Natural killer cell (primary cell): Measurements from ENCODE around the gene PTCH1. TPM values are rescaled to one million over a fixed set of nuclear protein-coding genes. Genes with fewer than 3 reads are reported as not detected.

Experiments
- ATAC-seq, 3 donors: fragments of 150-1000 bp in 2 of 3; fragments of 200-7000 bp in 1 of 3; cut with Tn5 transposase; 1 replicate in 1 of 3; 2 replicates in 2 of 3; pipeline ENCODE4 v1.10.0; 2021; ENCODE audit warnings: mild to moderate bottlenecking in 2 of 3, moderate library complexity in 2 of 3
- DNase-seq, 2 donors: peaks; one replicate each; pipeline versions ENCODE4 v3.0.0 to v3.0.0-alpha.2; 2013 to 2021; ENCODE audit warnings: mixed read lengths in 1 of 2
- H3K27ac ChIP-seq: one replicate; pipeline ENCODE4 v1.5.1; 2013; ENCODE audit warnings: mild to moderate bottlenecking, low read length
- H3K27me3 ChIP-seq: one replicate; pipeline ENCODE4 v1.6.1; 2013; ENCODE audit warnings: low read length; ENCODE audit not compliant: control insufficient read depth, insufficient read depth
- H3K36me3 ChIP-seq: one replicate; pipeline ENCODE4 v1.6.1; 2013; ENCODE audit warnings: low read length; ENCODE audit not compliant: control insufficient read depth, insufficient read depth
- H3K4me1 ChIP-seq: one replicate; pipeline ENCODE4 v1.6.1; 2013; ENCODE audit warnings: low read length; ENCODE audit not compliant: control insufficient read depth, insufficient read depth
- H3K4me3 ChIP-seq: one replicate; pipeline ENCODE4 v1.5.1; 2013; ENCODE audit warnings: low read length
- H3K9me3 ChIP-seq: one replicate; pipeline ENCODE4 v1.6.1; 2013; ENCODE audit warnings: low read length; ENCODE audit not compliant: control insufficient read depth, insufficient read depth
- H3K27ac Mint-ChIP-seq, 2 donors: one replicate each; pipeline ENCODE4 v1.8.0; 2022; ENCODE audit warnings: mild to moderate bottlenecking in 2 of 2, mixed read lengths in 2 of 2, moderate library complexity in 1 of 2
- H3K27me3 Mint-ChIP-seq, 2 donors: one replicate each; pipeline ENCODE4 v1.8.0; 2022; ENCODE audit warnings: low read depth in 2 of 2, mixed read lengths in 2 of 2
- H3K36me3 Mint-ChIP-seq: one replicate; pipeline ENCODE4 v1.8.0; 2022; ENCODE audit warnings: mixed read lengths
- H3K4me1 Mint-ChIP-seq, 2 donors: one replicate each; pipeline ENCODE4 v1.8.0; 2022; ENCODE audit warnings: mixed read lengths in 2 of 2
- H3K4me3 Mint-ChIP-seq: one replicate; pipeline ENCODE4 v1.8.0; 2022; ENCODE audit warnings: mild to moderate bottlenecking, moderate library complexity, mixed read lengths
- H3K9me3 Mint-ChIP-seq, 2 donors: one replicate each; pipeline ENCODE4 v1.8.0; 2022; ENCODE audit warnings: mixed read lengths in 2 of 2
- CTCF ChIP-seq: fragments of 200-600 bp; IDR thresholded peaks from one replicate; pipeline ENCODE4 v1.8.0; 2022; ENCODE audit warnings: antibody characterized with exemption
- WGBS: methylation state at CpG from one replicate; pipeline ENCODE4 v1.1.7; 2013; ENCODE audit warnings: missing lambda C conversion rate; ENCODE audit not compliant: insufficient coverage; 5-methylcytosine and 5-hydroxymethylcytosine counted together
- intact Hi-C: fragments of 100-400 bp; cut with micrococcal nuclease; formaldehyde crosslinking; loops from one replicate; pipeline ENCODE4 v1.14.2; 2022
- total RNA-seq, 4 donors: library from RNA; stranded (reverse); fragments of 120-200 nt in 1 of 4; gene quantifications; one replicate each; pipeline versions ENCODE4 v1.2.3 to v1.2.4, GENCODE V29; 2013 to 2022

PTCH1 gene
- total RNA-seq, 3 donors from 2014 or later (not counting 1 experiment from before 2014, with no cell fraction given), result 60.9 to 127 (median 82.1) TPM

GRCh38 chr9:95505072-95505716 lies 11.6 kb downstream of the PTCH1 start:
- H3K27me3 Mint-ChIP-seq, result peaks cover 0 to 18% of the 10 kb centered on the region in 2 donors

DNA sequence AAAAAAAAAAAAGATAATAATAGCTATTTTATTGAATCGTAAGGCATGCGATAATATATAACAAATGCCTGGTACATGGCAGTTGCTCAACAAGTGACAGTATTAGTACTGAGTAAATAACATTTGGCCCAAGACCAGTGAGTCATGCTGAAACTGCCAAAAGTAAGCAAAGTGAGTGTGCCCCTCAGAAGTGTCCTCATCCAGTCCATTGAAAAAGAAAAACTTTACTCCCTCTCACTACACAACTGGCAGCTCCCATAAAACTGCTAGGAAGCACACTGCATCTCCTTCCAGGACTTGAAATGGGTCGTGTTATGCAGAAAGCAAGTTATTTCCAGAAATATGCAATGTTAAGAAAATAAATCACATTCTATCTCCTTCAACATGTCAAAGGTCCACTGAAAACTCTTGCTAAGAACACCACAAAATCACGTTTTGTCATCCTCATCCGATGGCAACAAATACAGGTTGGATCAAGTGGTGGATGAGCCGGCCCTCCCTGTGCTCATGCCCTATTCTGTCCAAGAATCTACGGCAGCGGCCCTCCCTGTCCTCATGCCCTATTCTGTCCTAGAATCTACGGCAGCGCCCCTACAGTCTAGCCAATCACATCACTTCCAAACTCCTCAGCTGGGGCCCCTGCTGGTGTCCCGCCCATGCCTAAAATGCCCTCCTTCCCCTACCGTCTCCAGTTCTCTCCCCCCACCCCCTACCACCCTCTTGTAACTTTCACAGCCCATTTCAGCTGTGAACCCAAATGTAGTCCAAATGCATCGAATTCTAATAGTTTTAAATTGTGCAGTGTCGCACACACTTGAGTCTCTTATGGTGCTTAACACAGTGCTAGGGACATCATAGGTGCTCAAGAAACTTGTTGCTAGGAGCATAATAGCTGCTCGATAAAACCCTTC lies 12.5 kb downstream of the PTCH1 start:
- DNase-seq, result no peak
- intact Hi-C loops, result loop anchor here (10.0 kb wide), 1 partner anchor 910 kb away; the partner anchor contains the start of gene ZNF367
- no peak for TF ChIP-seq CTCF
- H3K36me3 ChIP-seq, result no peaks in the 10 kb centered on the region
- no peak for ATAC-seq
- peaks cover 0 to 15% of the 10 kb centered on the region in 2 donors for H3K27me3 Mint-ChIP-seq
- peak overlapping the region; percentile 88 for H3K4me3 Mint-ChIP-seq
- peak overlapping the region; percentile 42 to 88 for H3K27ac Mint-ChIP-seq
- H3K27ac ChIP-seq, result no peak overlapping the region
- no peaks in the 10 kb centered on the region for H3K9me3 ChIP-seq
- no peak overlapping the region for H3K4me3 ChIP-seq
- H3K4me1 Mint-ChIP-seq, result peaks cover 49 to 62% of the 10 kb centered on the region in 2 donors
- H3K9me3 Mint-ChIP-seq, result no peaks in the 10 kb centered on the region
- no peaks in the 10 kb centered on the region for H3K36me3 Mint-ChIP-seq
- 85% methylated on average over 15 of the region's 15 CpGs for WGBS
- H3K27me3 ChIP-seq, result peaks cover 25% of the 10 kb centered on the region
- peaks cover 22% of the 10 kb centered on the region for H3K4me1 ChIP-seq

More at GRCh38 chr9:95505072-95505716, 11.6 kb downstream of the PTCH1 start:
- no peaks in the 10 kb centered on the region for H3K9me3 ChIP-seq
- no peak overlapping the region for H3K27ac ChIP-seq
- H3K36me3 ChIP-seq, result no peaks in the 10 kb centered on the region
- peaks cover 30% of the 10 kb centered on the region for H3K4me1 ChIP-seq
- H3K27me3 ChIP-seq, result peaks cover 31% of the 10 kb centered on the region
- Mint-ChIP-seq H3K9me3 (no peaks in the 10 kb centered on the region), H3K36me3 (no peaks in the 10 kb centered on the region), H3K4me1 (peaks cover 58 to 66% of the 10 kb centered on the region in 2 donors), H3K4me3 (peak overlapping the region; percentile 88), H3K27ac (peak overlapping the region; percentile 56 to 88)
- WGBS, result 39% methylated on average over 8 of the region's 10 CpGs
- intact Hi-C loops, result loop anchor here (5.0 to 10.0 kb wide), 3 partner anchors 43 to 910 kb away; partner anchors contain the start of genes ERCC6L2 and ZNF367
- H3K4me3 ChIP-seq, result peak overlapping the region; percentile 40
- no peak for ATAC-seq
- DNase-seq, result no peak
- no peak for TF ChIP-seq CTCF

GRCh38 chr9:95503369-95503768 lies 13.4 kb downstream of the PTCH1 start:
- H3K9me3 Mint-ChIP-seq, result no peaks in the 10 kb centered on the region
- Histone ChIP-seq H3K27me3 (peaks cover 23% of the 10 kb centered on the region), H3K4me3 (no peak overlapping the region), H3K4me1 (peaks cover 20% of the 10 kb centered on the region), H3K9me3 (no peaks in the 10 kb centered on the region), H3K36me3 (no peaks in the 10 kb centered on the region), H3K27ac (no peak overlapping the region)
- no peak for TF ChIP-seq CTCF
- H3K4me3 Mint-ChIP-seq, result peak overlapping the region; percentile 2
- WGBS, result 100% methylated on average over 1 of the region's 6 CpGs
- H3K4me1 Mint-ChIP-seq, result peaks cover 47 to 60% of the 10 kb centered on the region in 2 donors
- H3K27ac Mint-ChIP-seq, result peak overlapping the region in 1 of 2 donors; percentile 21
- ATAC-seq (no peak), DNase-seq (no peak)
- H3K27me3 Mint-ChIP-seq, result peaks cover 0 to 16% of the 10 kb centered on the region in 2 donors
- intact Hi-C loops, result loop anchor here (10.0 kb wide), 1 partner anchor 911 kb away; the partner anchor contains the start of gene ZNF367
- no peaks in the 10 kb centered on the region for H3K36me3 Mint-ChIP-seq
